ENCODE measurements around the gene SPSB4.

SPSB4 gene

GRCh38 chr3:141055536-141056445 is 4.6 kb downstream of the SPSB4 start:
- H3K9ac ChIP-seq (ENCODE audit: low read length): no peak overlapping the region
- peaks cover 6% of the 10 kb centered on the region; the same call in 1 of the 2 replicates for H3K27me3 ChIP-seq (ENCODE audit: control insufficient read depth, insufficient read depth, low read length)
- no peak overlapping the region for H3K4me3 ChIP-seq (ENCODE audit: low read depth, low read length)
- H3K9me3 ChIP-seq (ENCODE audit: control insufficient read depth, insufficient read depth, low read depth, low read length): peaks cover 15% of the 10 kb centered on the region
- no peak overlapping the region for H3K27ac ChIP-seq (ENCODE audit: low read depth, low read length)
- no peaks in the 10 kb centered on the region for H3K36me3 ChIP-seq (ENCODE audit: control insufficient read depth, insufficient read depth, low read length)
- peaks cover 5% of the 10 kb centered on the region; the same call in 1 of the 2 replicates for H3K4me1 ChIP-seq (ENCODE audit: control insufficient read depth, insufficient read depth, low read length)

DNA sequence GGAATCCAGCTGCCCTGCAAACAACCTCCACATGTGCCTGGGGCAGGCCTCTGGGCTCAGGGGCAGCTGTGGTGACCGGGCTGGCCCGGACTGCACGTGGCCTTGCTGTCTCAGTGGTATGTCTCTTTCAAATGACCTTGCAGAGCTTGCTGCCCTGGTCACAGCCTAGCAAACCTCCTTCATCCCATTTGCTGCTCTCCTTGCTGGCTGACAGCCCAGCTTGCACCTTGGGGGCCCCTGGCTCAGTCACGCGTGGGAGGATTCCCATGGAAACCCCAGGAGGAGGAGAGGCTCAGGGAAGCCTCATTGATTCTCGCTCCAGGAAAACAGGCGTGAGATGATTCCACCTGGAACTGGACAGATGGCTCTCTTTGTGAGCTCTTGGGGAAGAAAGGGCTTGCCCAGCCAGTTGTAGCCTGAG is 5.6 kb downstream of the SPSB4 start:
- H3K27ac ChIP-seq (ENCODE audit: low read depth, low read length): no peak overlapping the region
- H3K27me3 ChIP-seq (ENCODE audit: control insufficient read depth, insufficient read depth, low read length): peaks cover 6% of the 10 kb centered on the region; the same call in 1 of the 2 replicates
- no peak overlapping the region for H3K9ac ChIP-seq (ENCODE audit: low read length)
- peaks cover 15% of the 10 kb centered on the region for H3K9me3 ChIP-seq (ENCODE audit: control insufficient read depth, insufficient read depth, low read depth, low read length)
- H3K36me3 ChIP-seq (ENCODE audit: control insufficient read depth, insufficient read depth, low read length): no peaks in the 10 kb centered on the region
- no peak overlapping the region for H3K4me3 ChIP-seq (ENCODE audit: low read depth, low read length)
- H3K4me1 ChIP-seq (ENCODE audit: control insufficient read depth, insufficient read depth, low read length): peaks cover 5% of the 10 kb centered on the region; the same call in 1 of the 2 replicates

DNA sequence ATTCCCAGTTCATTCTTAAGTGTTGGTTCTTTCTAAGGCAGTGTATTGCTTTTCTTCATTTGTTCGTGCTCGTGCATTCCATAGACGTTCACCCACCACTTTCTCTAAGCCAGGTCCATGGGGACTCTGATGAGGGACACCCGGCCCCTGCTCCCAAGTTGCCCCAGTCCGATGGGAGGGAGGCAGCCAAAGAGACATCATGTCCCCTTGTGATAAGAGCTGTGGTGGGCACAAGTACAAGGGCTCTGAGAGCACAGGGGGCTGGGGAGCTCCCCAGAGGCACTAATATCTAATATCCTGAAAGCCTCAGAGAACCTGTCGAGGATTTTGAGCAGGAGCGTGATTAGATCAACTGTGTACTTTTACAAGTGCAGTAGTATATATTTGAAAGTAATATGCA is 6.3 kb downstream of the SPSB4 start:
- peaks cover 2% of the 10 kb centered on the region; the same call in 1 of the 2 replicates for H3K27me3 ChIP-seq (ENCODE audit: control insufficient read depth, insufficient read depth, low read length)
- peaks cover 15% of the 10 kb centered on the region for H3K9me3 ChIP-seq (ENCODE audit: control insufficient read depth, insufficient read depth, low read depth, low read length)
- H3K9ac ChIP-seq (ENCODE audit: low read length): no peak overlapping the region
- H3K27ac ChIP-seq (ENCODE audit: low read depth, low read length): no peak overlapping the region
- peaks cover 5% of the 10 kb centered on the region; the same call in 1 of the 2 replicates for H3K4me1 ChIP-seq (ENCODE audit: control insufficient read depth, insufficient read depth, low read length)
- no peaks in the 10 kb centered on the region for H3K36me3 ChIP-seq (ENCODE audit: control insufficient read depth, insufficient read depth, low read length)
- H3K4me3 ChIP-seq (ENCODE audit: low read depth, low read length): no peak overlapping the region

DNA sequence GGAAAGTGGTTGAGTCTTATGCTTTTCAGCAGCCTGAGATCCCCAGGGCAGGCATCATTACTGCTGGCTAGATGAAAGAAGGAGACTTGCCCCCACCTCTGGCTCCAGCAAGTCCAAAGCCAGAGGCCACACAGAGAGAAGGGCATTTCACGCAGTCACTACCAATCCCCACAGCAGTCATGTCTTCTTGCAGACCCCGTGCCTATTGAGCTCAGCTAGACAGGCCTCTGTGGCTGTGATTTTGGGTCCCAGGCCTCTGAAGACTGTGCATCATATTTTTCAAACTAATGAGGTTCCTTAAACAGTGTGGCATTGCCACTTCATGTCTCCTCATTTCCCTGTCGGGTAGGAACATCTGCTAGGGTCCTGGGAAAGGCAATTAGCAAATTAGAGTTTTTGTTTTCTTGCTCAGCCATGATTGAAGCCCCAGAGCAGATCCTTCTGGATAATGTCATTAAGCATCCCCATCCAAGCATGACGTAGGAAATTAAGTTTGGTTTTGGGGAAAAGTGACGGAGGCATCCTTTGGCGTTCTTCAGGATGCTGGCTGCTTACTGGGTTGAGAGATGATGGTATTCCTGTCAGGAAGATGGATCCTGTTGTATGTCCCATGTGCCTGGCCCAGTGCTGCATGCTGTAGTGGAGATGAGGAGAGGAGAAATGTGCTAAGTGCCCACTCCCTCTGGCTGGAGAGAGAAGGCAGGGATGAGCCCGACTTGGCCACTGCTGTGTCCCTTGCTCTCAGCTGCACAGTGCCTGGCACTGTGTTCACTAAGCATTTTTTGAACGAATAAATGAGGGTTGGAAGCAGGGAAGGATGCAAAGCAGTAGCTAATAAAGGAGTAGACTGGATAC is 7.0 kb downstream of the SPSB4 start:
- H3K36me3 ChIP-seq (ENCODE audit: control insufficient read depth, insufficient read depth, low read length): no peaks in the 10 kb centered on the region
- H3K4me3 ChIP-seq (ENCODE audit: low read depth, low read length): no peak overlapping the region
- peaks cover 5% of the 10 kb centered on the region; the same call in 1 of the 2 replicates for H3K4me1 ChIP-seq (ENCODE audit: control insufficient read depth, insufficient read depth, low read length)
- H3K27me3 ChIP-seq (ENCODE audit: control insufficient read depth, insufficient read depth, low read length): no peaks in the 10 kb centered on the region
- H3K27ac ChIP-seq (ENCODE audit: low read depth, low read length): no peak overlapping the region
- peaks cover 15% of the 10 kb centered on the region for H3K9me3 ChIP-seq (ENCODE audit: control insufficient read depth, insufficient read depth, low read depth, low read length)
- H3K9ac ChIP-seq (ENCODE audit: low read length): no peak overlapping the region

GRCh38 chr3:141058996-141059395 is 7.8 kb downstream of the SPSB4 start:
- H3K27me3 ChIP-seq (ENCODE audit: control insufficient read depth, insufficient read depth, low read length): no peaks in the 10 kb centered on the region
- no peak overlapping the region for H3K9ac ChIP-seq (ENCODE audit: low read length)
- no peaks in the 10 kb centered on the region for H3K36me3 ChIP-seq (ENCODE audit: control insufficient read depth, insufficient read depth, low read length)
- peaks cover 10% of the 10 kb centered on the region; the same call in 1 of the 2 replicates for H3K4me1 ChIP-seq (ENCODE audit: control insufficient read depth, insufficient read depth, low read length)
- no peak overlapping the region for H3K4me3 ChIP-seq (ENCODE audit: low read depth, low read length)
- peaks cover 15% of the 10 kb centered on the region for H3K9me3 ChIP-seq (ENCODE audit: control insufficient read depth, insufficient read depth, low read depth, low read length)
- no peak overlapping the region for H3K27ac ChIP-seq (ENCODE audit: low read depth, low read length)

GRCh38 chr3:141059816-141060215 is 8.7 kb downstream of the SPSB4 start:
- H3K36me3 ChIP-seq (ENCODE audit: control insufficient read depth, insufficient read depth, low read length): no peaks in the 10 kb centered on the region

DNA sequence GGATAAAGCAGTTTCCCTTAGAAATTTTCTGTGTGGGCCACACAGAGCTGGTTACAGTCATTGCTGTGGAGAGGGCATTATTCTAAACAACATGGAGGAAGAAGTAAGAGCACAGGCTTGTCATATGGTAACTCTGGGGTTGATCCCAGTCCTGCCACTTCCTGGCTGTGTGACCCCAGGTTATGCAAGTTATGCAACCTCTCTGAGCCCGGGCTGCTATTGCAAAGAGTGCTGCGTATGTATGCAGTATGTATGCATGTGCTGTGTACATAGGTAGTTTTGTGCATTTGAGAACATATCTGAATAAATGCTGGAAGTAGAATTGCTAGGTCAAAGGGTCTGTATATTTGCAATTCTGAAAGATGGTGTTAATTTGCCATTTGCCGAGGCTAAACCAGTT is 9.2 kb downstream of the SPSB4 start:
- peaks cover 10% of the 10 kb centered on the region; the same call in 1 of the 2 replicates for H3K4me1 ChIP-seq (ENCODE audit: control insufficient read depth, insufficient read depth, low read length)
- H3K36me3 ChIP-seq (ENCODE audit: control insufficient read depth, insufficient read depth, low read length): no peaks in the 10 kb centered on the region
- no peaks in the 10 kb centered on the region for H3K27me3 ChIP-seq (ENCODE audit: control insufficient read depth, insufficient read depth, low read length)
- H3K9ac ChIP-seq (ENCODE audit: low read length): no peak overlapping the region
- peaks cover 15% of the 10 kb centered on the region for H3K9me3 ChIP-seq (ENCODE audit: control insufficient read depth, insufficient read depth, low read depth, low read length)
- no peak overlapping the region for H3K4me3 ChIP-seq (ENCODE audit: low read depth, low read length)
- no peak overlapping the region for H3K27ac ChIP-seq (ENCODE audit: low read depth, low read length)

More at GRCh38 chr3:141059816-141060215, 8.7 kb downstream of the SPSB4 start:
- H3K4me1 ChIP-seq (ENCODE audit: control insufficient read depth, insufficient read depth, low read length): peaks cover 10% of the 10 kb centered on the region; the same call in 1 of the 2 replicates
- no peak overlapping the region for H3K4me3 ChIP-seq (ENCODE audit: low read depth, low read length)
- H3K9me3 ChIP-seq (ENCODE audit: control insufficient read depth, insufficient read depth, low read depth, low read length): peaks cover 15% of the 10 kb centered on the region
- no peaks in the 10 kb centered on the region for H3K27me3 ChIP-seq (ENCODE audit: control insufficient read depth, insufficient read depth, low read length)
- H3K9ac ChIP-seq (ENCODE audit: low read length): no peak overlapping the region
- no peak overlapping the region for H3K27ac ChIP-seq (ENCODE audit: low read depth, low read length)

DNA sequence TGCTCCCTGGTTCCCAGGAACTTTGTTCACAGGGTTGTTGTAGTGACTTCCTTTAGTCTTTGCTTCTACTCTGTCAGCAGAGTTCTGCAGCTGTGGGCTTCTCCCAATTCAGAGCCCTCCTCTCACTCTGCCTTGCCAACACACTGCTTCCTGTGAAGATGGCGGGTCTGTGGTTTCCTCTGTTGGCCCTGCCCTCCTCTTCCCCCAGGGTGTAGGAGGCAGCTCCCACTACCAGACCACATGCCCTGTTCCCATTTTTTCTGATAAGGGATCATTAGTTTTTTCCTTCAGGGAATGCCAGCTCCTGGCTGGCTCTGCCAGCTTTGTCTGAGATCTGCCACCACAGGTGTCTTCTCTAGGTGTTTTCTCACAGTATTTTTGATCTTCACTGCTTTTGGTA is 12.7 kb downstream of the SPSB4 start:
- Histone ChIP-seq H3K4me1 (ENCODE audit: control insufficient read depth, insufficient read depth, low read length) (peaks cover 7% of the 10 kb centered on the region; the same call in 1 of the 2 replicates), H3K9me3 (ENCODE audit: control insufficient read depth, insufficient read depth, low read depth, low read length) (peaks cover 9% of the 10 kb centered on the region), H3K36me3 (ENCODE audit: control insufficient read depth, insufficient read depth, low read length) (peaks cover 12% of the 10 kb centered on the region), H3K4me3 (ENCODE audit: low read depth, low read length) (no peak overlapping the region), H3K27me3 (ENCODE audit: control insufficient read depth, insufficient read depth, low read length) (no peaks in the 10 kb centered on the region), H3K27ac (ENCODE audit: low read depth, low read length) (no peak overlapping the region), H3K9ac (ENCODE audit: low read length) (no peak overlapping the region)

GRCh38 chr3:141064255-141064926 is 13.2 kb downstream of the SPSB4 start:
- H3K27me3 ChIP-seq (ENCODE audit: control insufficient read depth, insufficient read depth, low read length): no peaks in the 10 kb centered on the region
- 0 out of 2 replicates have a peak, but pooled peaks cover 6% of the 10 kb centered on the region for H3K9me3 ChIP-seq (ENCODE audit: control insufficient read depth, insufficient read depth, low read depth, low read length)
- no peak overlapping the region for H3K27ac ChIP-seq (ENCODE audit: low read depth, low read length)
- H3K9ac ChIP-seq (ENCODE audit: low read length): no peak overlapping the region
- H3K4me1 ChIP-seq (ENCODE audit: control insufficient read depth, insufficient read depth, low read length): peaks cover 13% of the 10 kb centered on the region; the same call in 1 of the 2 replicates
- H3K36me3 ChIP-seq (ENCODE audit: control insufficient read depth, insufficient read depth, low read length): peaks cover 12% of the 10 kb centered on the region
- no peak overlapping the region for H3K4me3 ChIP-seq (ENCODE audit: low read depth, low read length)

GRCh38 chr3:141065258-141065657 is 14.1 kb downstream of the SPSB4 start:
- Histone ChIP-seq H3K4me1 (ENCODE audit: control insufficient read depth, insufficient read depth, low read length) (peaks cover 22% of the 10 kb centered on the region), H3K9me3 (ENCODE audit: control insufficient read depth, insufficient read depth, low read depth, low read length) (no peaks in the 10 kb centered on the region), H3K9ac (ENCODE audit: low read length) (no peak overlapping the region), H3K4me3 (ENCODE audit: low read depth, low read length) (no peak overlapping the region), H3K36me3 (ENCODE audit: control insufficient read depth, insufficient read depth, low read length) (peaks cover 12% of the 10 kb centered on the region), H3K27ac (ENCODE audit: low read depth, low read length) (no peak overlapping the region), H3K27me3 (ENCODE audit: control insufficient read depth, insufficient read depth, low read length) (no peaks in the 10 kb centered on the region)

All from HUES6 (cell line).